GM13977 (cell line): ENCODE data around the gene CREB3L1.
"Not testable (repeated sequence)": the region's sequence is repeated elsewhere in the genome, so short reads cannot be mapped to it uniquely, and the experiment has no call there.

Source experiments
- DNase-seq: peaks from one replicate; pipeline ENCODE4 v3.0.0; 2012; ENCODE audit warnings: low spot score
- CTCF ChIP-seq: IDR thresholded peaks from 2 replicates; pipeline ENCODE4 v1.5.1; 2012; ENCODE audit warnings: mild to moderate bottlenecking, control low read depth; ENCODE audit not compliant: insufficient read depth; ENCODE audit errors: extremely low read depth, missing control alignments
- in situ Hi-C: fragments of 300-500 bp; cut with MboI; formaldehyde crosslinking; loops from one replicate; pipeline ENCODE4 v1.12.0; 2022; ENCODE audit warnings: low sequenced_read_pairs, low pct_unique_long_range_greater_than_20kb, mixed read lengths, inconsistent platforms; ENCODE audit not compliant: unreplicated experiment

The CREB3L1 gene

DNA sequence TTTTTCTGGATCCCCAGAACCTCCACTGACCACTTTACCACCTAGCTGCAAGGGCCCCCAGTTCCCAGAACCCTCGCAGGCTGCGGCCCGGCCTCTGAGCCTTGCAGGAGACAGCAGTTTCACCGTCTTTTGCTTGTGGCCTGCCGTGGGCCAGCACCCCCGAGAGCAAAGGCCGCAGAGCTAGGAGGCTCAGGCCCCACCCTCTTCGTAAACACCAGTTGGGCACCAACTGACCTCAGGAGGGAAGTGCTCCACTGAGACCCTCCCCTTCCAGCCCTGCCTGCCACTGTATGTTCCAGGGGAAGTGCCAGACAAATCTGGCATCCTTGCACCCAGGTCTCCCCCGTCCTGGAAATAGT is 23.4 kb upstream of the CREB3L1 start:
- in situ Hi-C loops: no loop called here
- DNase-seq: no peak

GRCh38 chr11:46256540-46257001 is 20.9 kb upstream of the CREB3L1 start:
- no peak for TF ChIP-seq CTCF
- no peak for DNase-seq

More for the DNA sequence above, 23.4 kb upstream of the CREB3L1 start:
- TF ChIP-seq CTCF: no peak

GRCh38 chr11:46259347-46259746 is 18.1 kb upstream of the CREB3L1 start:
- DNase-seq, in situ Hi-C loops: not testable (repeated sequence)

More at GRCh38 chr11:46256540-46257001, 20.9 kb upstream of the CREB3L1 start:
- in situ Hi-C loops: no loop called here

- DNase-seq: no peak
- TF ChIP-seq CTCF: no peak
- in situ Hi-C loops: no loop called here
Measured at GRCh38 chr11:46259971-46260560, 17.4 kb upstream of the CREB3L1 start.

GRCh38 chr11:46263120-46263519 is 14.3 kb upstream of the CREB3L1 start:
- no peak for TF ChIP-seq CTCF

GRCh38 chr11:46264030-46264429 is 13.4 kb upstream of the CREB3L1 start:
- no peak for TF ChIP-seq CTCF
- DNase-seq: no peak
- in situ Hi-C loops: no loop called here

More at GRCh38 chr11:46263120-46263519, 14.3 kb upstream of the CREB3L1 start:
- DNase-seq: no peak
- in situ Hi-C loops: no loop called here

GRCh38 chr11:46264976-46265375 is 12.5 kb upstream of the CREB3L1 start:
- TF ChIP-seq CTCF: no peak
- no peak for DNase-seq
- in situ Hi-C loops: no loop called here
